Astrocyte (in vitro differentiated cells and primary cell): ENCODE results near the gene SULT2B1. TPM values are rescaled to one million over a fixed set of nuclear protein-coding genes. Genes with fewer than 3 reads are reported as not detected.

Source experiments
- DNase-seq: peaks from one replicate; pipeline ENCODE4 v3.0.0-alpha.2; 2010; ENCODE audit warnings: low read depth
- FAIRE-seq: peaks from 2 replicates; lab custom pipeline; 2011; peaks lifted over from hg19 to GRCh38; lab: Jason Lieb, UNC
- H2AFZ ChIP-seq: 2 replicates; pipeline ENCODE4 v1.6.0; 2012; ENCODE audit warnings: low read depth, low read length, inconsistent platforms
- H3K27ac ChIP-seq: 2 replicates; pipeline ENCODE4 v1.5.1; 2011; ENCODE audit warnings: low read depth, low read length, inconsistent platforms
- H3K27me3 ChIP-seq: 2 replicates; pipeline ENCODE4 v1.6.0; 2011; ENCODE audit warnings: low read length, inconsistent platforms; ENCODE audit not compliant: insufficient read depth
- H3K36me3 ChIP-seq: 2 replicates; pipeline ENCODE4 v1.5.1; 2011; ENCODE audit warnings: low read length, inconsistent platforms; ENCODE audit not compliant: insufficient read depth
- H3K4me1 ChIP-seq: 2 replicates; pipeline ENCODE4 v1.5.1; 2011; ENCODE audit warnings: low read length, inconsistent platforms; ENCODE audit not compliant: insufficient read depth
- H3K4me2 ChIP-seq: 2 replicates; pipeline ENCODE4 v1.6.0; 2012; ENCODE audit warnings: low read length, inconsistent platforms
- H3K4me3 ChIP-seq: 2 replicates; pipeline ENCODE4 v1.5.1; 2011; ENCODE audit warnings: low read depth, mild to moderate bottlenecking, low read length, inconsistent platforms; ENCODE audit not compliant: insufficient read depth
- H3K79me2 ChIP-seq: 2 replicates; pipeline ENCODE4 v1.6.0; 2012; ENCODE audit warnings: mild to moderate bottlenecking, low read length, inconsistent platforms; ENCODE audit not compliant: insufficient read depth
- H3K9ac ChIP-seq: 2 replicates; pipeline ENCODE4 v1.6.0; 2012; ENCODE audit warnings: mild to moderate bottlenecking, low read length, inconsistent platforms
- H3K9me3 ChIP-seq: 2 replicates; pipeline ENCODE4 v1.5.1; 2012; ENCODE audit warnings: low read depth, mild to moderate bottlenecking, low read length, inconsistent platforms; ENCODE audit not compliant: insufficient read depth
- H4K20me1 ChIP-seq: 2 replicates; pipeline ENCODE4 v1.6.0; 2012; ENCODE audit warnings: low read length, inconsistent platforms; ENCODE audit not compliant: insufficient read depth
- H3K27ac Mint-ChIP-seq: one replicate; pipeline ENCODE4 v1.8.0; 2021; ENCODE audit warnings: mild to moderate bottlenecking, mixed read lengths; ENCODE audit not compliant: unreplicated experiment
- H3K27me3 Mint-ChIP-seq: one replicate; pipeline ENCODE4 v1.8.0; 2021; ENCODE audit warnings: low read depth, mixed read lengths; ENCODE audit not compliant: unreplicated experiment
- H3K36me3 Mint-ChIP-seq: one replicate; pipeline ENCODE4 v1.8.0; 2021; ENCODE audit warnings: low read depth, mixed read lengths; ENCODE audit not compliant: unreplicated experiment
- H3K4me1 Mint-ChIP-seq: one replicate; pipeline ENCODE4 v1.8.0; 2021; ENCODE audit warnings: low read depth, mixed read lengths; ENCODE audit not compliant: unreplicated experiment
- H3K4me3 Mint-ChIP-seq: one replicate; pipeline ENCODE4 v1.8.0; 2021; ENCODE audit warnings: mild to moderate bottlenecking, moderate library complexity, mixed read lengths; ENCODE audit not compliant: unreplicated experiment
- H3K9me3 Mint-ChIP-seq: one replicate; pipeline ENCODE4 v1.8.0; 2021; ENCODE audit warnings: mild to moderate bottlenecking, mixed read lengths; ENCODE audit not compliant: unreplicated experiment
- EZH2 ChIP-seq: IDR thresholded peaks from 2 replicates; pipeline ENCODE4 v1.6.1; 2012; ENCODE audit warnings: mild to moderate bottlenecking, low read length, inconsistent platforms; ENCODE audit not compliant: insufficient read depth
- total RNA-seq: library from RNA; stranded (reverse); gene quantifications from 2 replicates; pipeline ENCODE4 v1.2.1, GENCODE V29; 2021
- TF ChIP-seq, protein P1 (sequence below): IDR thresholded peaks from 2 replicates; pipeline ENCODE4 v1.5.1; 2011; ENCODE audit warnings: low read depth, mild to moderate bottlenecking, inconsistent platforms, low read length, moderate library complexity; ENCODE audit not compliant: insufficient read depth

SULT2B1 gene
- total RNA-seq, 1 donor from 2014 or later = not detected

DNA sequence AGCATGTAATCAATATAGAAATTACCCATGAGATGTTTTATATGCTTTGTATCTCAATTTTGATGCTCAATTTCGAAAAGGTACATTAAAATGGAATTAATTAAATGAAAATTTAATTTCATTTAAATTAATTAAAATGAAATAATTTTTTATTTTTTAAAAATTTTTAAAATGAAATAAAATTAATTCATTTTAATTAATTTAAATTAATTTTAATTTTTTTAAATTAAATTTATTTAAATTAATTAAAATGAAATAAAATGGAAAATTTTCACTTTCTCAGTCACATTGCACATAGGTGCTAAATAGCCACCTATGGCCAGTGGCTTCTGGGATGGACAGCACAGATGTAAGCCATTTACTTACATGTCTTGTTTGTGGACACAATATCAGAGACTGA is 4.2 kb upstream of the SULT2B1 start:
- Mint-ChIP-seq H3K4me3 (no peak overlapping the region), H3K27me3 (peaks cover 3% of the 10 kb centered on the region), H3K27ac (no peak overlapping the region), H3K4me1 (peaks cover 3% of the 10 kb centered on the region), H3K36me3 (no peaks in the 10 kb centered on the region), H3K9me3 (no peaks in the 10 kb centered on the region)
- Histone ChIP-seq H3K27ac (no peak overlapping the region), H3K4me2 (no peak overlapping the region), H3K79me2 (no peaks in the 10 kb centered on the region), H3K9ac (no peak overlapping the region), H3K4me1 (peaks cover 5% of the 10 kb centered on the region), H3K9me3 (no peaks in the 10 kb centered on the region), H2AFZ (no peak overlapping the region), H3K4me3 (no peak overlapping the region), H3K27me3 (no peaks in the 10 kb centered on the region), H3K36me3 (no peaks in the 10 kb centered on the region), H4K20me1 (no peaks in the 10 kb centered on the region)
- TF ChIP-seq, protein P1, sequence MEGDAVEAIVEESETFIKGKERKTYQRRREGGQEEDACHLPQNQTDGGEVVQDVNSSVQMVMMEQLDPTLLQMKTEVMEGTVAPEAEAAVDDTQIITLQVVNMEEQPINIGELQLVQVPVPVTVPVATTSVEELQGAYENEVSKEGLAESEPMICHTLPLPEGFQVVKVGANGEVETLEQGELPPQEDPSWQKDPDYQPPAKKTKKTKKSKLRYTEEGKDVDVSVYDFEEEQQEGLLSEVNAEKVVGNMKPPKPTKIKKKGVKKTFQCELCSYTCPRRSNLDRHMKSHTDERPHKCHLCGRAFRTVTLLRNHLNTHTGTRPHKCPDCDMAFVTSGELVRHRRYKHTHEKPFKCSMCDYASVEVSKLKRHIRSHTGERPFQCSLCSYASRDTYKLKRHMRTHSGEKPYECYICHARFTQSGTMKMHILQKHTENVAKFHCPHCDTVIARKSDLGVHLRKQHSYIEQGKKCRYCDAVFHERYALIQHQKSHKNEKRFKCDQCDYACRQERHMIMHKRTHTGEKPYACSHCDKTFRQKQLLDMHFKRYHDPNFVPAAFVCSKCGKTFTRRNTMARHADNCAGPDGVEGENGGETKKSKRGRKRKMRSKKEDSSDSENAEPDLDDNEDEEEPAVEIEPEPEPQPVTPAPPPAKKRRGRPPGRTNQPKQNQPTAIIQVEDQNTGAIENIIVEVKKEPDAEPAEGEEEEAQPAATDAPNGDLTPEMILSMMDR = no peak
- no peak for TF ChIP-seq EZH2
- DNase-seq (no peak), FAIRE-seq (no peak)

DNA sequence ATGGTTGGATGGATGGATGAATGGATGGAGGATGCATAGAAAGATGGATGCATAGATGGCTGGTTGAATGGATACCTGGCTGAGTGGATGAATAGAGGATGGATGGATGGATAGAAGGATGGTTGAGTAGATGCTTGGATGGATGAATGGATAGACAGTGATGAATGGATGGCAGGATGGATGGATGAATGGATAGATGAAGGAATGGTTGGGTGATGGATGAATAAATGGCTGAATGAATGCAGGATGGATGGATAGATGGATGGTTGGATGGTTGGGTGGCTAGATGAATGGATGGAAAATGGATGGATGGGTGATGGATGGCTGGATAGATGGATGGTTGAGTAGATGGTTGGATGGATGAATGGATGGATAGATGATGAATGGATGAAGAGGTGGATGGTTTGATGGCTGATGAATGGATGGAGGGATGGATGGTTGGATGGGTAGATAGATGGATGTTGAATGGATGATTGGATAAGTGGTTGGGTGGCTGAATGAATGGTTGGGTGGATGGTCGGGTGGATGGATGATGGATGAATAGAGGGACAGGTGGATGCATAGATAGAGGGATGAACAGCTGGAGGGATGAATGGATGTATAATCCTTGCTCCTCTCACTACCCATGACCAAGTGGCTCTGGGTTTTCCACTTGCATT is 3.6 kb upstream of the SULT2B1 start:
- TF ChIP-seq EZH2 = no peak
- TF ChIP-seq, protein P1 = no peak
- Mint-ChIP-seq H3K27ac (no peak overlapping the region), H3K4me1 (no peaks in the 10 kb centered on the region), H3K36me3 (no peaks in the 10 kb centered on the region), H3K4me3 (no peak overlapping the region), H3K9me3 (no peaks in the 10 kb centered on the region), H3K27me3 (peaks cover 3% of the 10 kb centered on the region)
- Histone ChIP-seq H3K27ac (no peak overlapping the region), H3K9ac (no peak overlapping the region), H3K4me3 (no peak overlapping the region), H3K9me3 (no peaks in the 10 kb centered on the region), H2AFZ (no peak overlapping the region), H4K20me1 (no peaks in the 10 kb centered on the region), H3K79me2 (no peaks in the 10 kb centered on the region), H3K36me3 (no peaks in the 10 kb centered on the region), H3K4me2 (no peak overlapping the region), H3K4me1 (peaks cover 1% of the 10 kb centered on the region), H3K27me3 (no peaks in the 10 kb centered on the region)
- FAIRE-seq (no peak), DNase-seq (no peak)

DNA sequence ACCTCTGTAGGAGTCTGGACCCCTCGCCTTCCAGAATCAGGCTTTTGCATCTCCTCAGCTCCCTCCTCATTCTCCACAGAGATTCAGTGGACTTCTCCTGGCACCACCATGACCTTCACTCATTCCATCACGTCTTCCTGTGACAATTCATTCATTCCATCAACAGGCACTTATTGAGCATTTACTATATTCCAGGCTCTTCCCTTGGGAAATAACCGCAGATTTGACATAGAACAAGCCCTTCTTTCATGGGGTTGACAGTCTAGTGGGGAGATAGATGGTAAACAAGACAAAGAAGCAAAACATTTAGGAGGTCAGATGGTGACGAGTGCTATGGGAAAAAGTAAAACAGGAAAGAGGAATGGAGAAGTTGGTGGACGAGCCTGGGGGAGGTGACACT is 2.6 kb upstream of the SULT2B1 start:
- Mint-ChIP-seq H3K27ac (no peak overlapping the region), H3K27me3 (peaks cover 3% of the 10 kb centered on the region), H3K9me3 (no peaks in the 10 kb centered on the region), H3K4me3 (no peak overlapping the region), H3K36me3 (no peaks in the 10 kb centered on the region), H3K4me1 (peaks cover 5% of the 10 kb centered on the region)
- Histone ChIP-seq H3K79me2 (no peaks in the 10 kb centered on the region), H3K4me2 (no peak overlapping the region), H3K4me3 (no peak overlapping the region), H3K9me3 (no peaks in the 10 kb centered on the region), H3K9ac (no peak overlapping the region), H3K36me3 (no peaks in the 10 kb centered on the region), H3K27ac (no peak overlapping the region), H4K20me1 (no peaks in the 10 kb centered on the region), H3K27me3 (no peaks in the 10 kb centered on the region), H3K4me1 (peaks cover 9% of the 10 kb centered on the region), H2AFZ (no peak overlapping the region)
- DNase-seq = no peak
- no peak for TF ChIP-seq EZH2
- TF ChIP-seq, protein P1 = no peak
- FAIRE-seq = no peak
